ENCODE results near the gene RASL10A.

Gene RASL10A

DNA sequence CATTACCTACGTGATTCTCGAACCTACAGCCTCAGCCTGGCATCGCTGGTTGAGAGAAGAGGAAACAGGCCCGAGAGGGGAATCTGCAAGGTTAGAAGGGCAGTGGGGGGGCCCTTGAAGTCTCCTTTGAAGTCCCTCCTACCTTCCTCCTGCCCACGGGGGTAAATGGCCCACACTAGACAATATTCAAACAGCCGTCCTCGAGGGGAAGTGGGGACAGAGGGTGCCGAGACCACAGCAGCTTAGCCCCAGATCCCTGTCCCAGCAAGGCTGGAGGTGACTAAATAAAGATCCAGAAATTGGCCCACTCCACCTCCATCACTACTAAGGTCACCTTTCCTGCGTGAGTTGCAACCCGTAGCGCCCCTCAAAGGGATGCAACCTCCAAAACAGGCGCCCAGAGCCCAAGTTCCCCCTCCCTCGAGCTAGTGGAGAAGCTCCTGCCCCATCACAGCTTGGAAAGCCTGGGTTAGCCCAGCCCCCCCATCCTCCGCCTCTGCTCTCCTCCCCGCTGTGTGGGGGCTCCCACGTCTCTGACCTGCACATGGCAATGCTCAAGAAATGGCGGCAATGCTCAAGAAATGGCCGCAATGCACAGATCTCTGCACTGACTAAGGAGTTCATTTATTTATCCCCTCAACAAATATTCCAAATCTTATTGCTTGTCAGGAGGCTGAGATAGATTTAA, 788 bp upstream of the RASL10A start:
- no peak for DNase-seq

DNA sequence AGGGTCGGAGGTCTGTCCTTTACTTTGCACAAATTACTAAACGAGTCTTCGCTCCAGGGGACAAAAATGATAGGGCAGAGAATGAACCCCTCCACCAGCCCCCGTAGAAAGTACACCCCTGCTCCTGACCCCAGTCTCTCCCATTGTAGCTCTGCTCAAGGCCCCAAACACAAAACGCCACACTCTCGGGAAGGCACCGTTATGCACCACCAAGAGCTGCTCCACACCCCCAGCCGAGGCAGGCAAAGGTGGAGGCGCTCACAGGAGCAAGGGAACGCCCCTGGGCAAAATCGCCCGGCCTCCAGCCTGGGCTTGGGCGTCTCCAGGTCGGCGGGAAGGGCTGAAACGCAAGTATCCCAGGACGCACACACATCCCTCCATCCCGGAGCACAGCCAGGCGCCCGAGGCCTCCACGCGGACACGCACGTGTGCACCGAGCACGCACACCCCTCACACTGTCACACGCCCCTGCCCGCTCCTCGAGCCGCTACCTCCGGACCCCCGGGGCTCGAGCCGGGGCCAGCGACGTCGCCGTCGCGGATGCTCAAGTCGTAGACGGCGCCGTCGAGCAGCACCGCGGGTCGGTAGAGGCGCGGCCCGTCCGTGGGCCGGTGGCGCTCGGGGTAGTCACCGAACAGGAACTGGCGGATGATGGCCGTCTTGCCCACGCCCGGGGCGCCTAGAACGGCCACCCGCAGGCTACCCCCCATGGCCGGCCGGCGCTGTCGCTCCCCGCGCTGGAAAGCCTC, 786 bp downstream of the RASL10A start:
- DNase-seq, result no peak

DNA sequence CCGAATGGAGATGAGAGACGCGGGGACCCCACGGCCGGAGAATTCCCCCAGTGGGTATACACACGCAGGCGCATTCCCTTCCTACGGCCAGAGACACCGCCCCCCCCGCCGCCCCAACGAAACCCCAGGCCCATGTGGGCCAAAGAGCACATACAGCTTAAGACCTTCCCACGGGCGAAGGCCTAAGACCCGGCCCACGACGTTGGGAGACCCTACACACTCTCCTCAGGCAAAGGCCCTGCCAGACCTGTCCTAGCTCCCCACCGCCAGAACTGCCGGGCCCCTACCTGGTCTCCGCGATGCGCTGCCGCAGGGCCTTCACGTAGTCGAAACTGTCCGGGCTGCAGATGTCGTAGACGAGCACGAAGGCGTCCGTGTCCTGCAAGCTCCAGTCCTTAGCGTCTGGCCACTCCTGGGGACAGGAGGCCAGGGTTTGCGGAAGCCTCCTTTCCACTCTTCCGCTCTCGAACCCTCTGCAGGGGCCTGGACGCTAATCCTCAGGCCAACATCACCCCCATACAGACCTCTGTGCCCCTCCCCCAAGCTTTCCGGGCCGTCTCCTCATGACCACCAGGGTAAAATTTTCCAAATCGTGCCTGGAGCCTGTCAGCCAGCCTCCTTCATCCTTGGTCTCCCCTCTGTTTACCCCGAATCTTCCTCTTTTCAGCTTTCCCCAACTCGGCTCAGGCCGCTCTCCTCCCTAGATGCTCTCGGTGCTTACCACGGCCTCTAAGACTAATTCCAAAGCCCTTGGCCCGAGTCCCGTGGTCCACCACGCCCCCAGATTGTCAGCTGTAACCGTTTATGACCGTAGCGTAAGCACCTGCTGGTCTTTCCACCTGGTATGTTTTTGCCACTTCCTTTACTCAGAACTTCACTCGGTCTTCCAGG, 1.7 kb downstream of the RASL10A start:
- no peak for DNase-seq

DNA sequence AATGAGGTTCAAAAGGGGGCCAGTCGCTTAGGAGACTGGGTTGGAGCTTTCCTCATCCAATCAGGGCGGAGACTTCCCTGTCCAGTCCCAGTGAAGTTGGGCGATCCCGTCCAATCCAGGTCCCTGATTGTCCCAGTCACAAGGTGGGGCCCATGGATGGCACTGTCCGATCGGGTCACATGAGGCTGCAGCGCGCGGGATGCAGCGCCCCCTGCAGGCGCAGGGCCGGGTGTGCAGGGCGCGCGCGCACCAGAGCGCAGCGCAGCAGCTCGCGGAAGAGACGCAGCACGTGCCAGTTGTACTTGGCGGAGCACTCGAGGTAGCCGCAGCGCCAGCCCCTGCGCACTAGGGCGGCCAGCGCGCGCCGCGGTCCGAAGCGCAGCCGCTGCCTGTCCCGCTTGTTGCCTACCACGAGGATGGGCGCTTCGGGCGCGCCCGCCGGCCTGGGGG, 2.3 kb downstream of the RASL10A start:
- no peak for DNase-seq

DNA sequence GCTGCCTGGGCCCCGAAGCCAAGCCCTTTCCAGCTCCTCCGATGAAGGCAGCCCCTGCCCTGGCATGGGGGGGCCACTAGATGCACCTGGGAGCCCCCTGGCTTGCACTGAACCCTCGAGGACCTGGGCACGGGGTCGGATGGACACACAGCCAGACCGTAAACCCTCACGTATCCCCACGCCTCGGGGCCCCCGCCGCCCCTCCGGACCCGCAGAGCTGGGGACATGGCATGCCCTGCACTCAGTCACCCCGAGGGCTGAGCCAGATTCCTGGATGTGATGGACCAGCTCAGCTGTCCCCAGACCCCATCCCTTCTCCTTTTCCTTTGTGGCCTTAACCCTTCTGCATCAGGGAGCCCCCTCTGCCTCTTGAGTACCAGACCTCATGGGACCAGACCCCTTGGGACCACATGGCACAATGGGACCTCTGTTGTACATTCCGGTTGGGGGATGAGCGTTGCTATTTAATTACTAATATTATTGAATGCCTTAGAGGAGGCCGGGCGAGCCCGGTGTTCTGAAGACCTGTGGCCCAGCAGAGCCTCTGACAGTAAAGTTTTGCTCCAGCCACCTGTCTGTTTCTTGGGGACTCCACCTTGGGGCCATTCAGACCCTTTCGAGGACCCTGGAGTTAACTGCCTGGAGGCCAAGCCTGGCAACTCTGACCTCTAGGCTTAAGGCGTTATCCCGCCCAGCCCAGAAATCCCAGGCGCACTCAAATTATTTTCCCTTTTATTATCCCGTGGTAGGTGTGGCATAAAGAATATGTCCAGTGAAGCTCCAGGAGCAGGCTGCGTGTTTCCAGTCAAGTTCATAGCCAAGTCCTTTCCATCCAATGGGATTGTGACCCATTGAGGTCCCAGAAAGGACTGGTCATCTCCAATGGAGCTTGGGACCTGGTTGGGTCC, 3.0 kb downstream of the RASL10A start:
- no peak for DNase-seq

DNA sequence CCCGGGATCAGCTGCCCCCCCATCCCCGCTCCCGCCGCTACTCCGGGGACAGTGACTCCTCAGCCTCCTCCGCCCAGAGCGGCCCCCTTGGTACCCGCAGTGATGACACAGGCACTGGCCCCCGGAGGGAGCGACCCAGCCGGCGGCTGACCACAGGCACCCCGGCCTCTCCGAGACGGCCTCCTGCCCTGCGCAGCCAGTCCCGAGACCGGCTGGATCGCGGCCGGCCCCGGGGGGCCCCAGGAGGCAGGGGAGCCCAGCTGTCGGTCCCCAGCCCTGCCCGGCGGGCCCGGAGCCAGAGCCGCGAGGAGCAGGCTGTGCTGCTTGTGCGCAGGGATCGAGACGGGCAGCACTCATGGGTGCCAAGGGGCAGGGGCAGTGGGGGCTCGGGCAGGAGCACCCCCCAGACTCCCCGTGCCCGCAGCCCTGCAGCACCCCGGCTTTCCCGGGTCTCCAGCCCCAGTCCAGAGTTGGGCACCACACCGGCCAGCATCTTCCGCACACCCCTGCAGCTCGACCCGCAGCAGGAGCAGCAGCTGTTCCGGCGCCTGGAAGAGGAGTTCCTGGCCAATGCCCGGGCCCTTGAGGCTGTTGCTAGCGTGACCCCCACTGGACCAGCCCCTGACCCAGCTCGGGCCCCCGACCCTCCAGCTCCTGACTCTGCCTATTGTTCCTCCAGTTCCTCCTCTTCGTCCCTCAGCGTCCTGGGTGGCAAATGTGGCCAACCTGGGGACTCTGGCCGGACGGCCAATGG, 3.9 kb downstream of the RASL10A start:
- no peak for DNase-seq

DNA sequence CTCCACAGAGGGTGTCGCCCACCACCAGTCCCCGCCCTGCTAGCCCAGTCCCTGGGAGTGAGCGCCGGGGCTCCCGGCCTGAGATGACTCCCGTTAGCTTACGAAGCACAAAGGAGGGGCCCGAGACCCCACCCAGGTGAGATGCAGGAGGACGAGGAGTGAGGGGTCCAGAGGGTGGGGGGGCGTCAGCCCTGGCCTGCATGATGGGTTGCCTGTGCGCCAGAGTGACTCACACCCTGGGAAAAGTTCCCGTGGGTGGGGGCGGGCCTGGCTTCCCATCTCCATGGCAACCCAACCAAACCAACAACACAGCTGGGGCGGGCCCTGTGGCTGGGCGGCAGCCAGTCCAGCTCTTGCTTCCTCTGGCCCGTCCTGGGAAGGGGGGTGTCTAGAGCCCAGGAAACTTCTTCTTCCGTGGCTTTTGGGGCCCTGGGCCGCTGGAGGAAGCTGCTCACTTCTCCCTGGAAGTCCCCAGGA, 4.6 kb downstream of the RASL10A start:
- peak; percentile 75 for DNase-seq

DNA sequence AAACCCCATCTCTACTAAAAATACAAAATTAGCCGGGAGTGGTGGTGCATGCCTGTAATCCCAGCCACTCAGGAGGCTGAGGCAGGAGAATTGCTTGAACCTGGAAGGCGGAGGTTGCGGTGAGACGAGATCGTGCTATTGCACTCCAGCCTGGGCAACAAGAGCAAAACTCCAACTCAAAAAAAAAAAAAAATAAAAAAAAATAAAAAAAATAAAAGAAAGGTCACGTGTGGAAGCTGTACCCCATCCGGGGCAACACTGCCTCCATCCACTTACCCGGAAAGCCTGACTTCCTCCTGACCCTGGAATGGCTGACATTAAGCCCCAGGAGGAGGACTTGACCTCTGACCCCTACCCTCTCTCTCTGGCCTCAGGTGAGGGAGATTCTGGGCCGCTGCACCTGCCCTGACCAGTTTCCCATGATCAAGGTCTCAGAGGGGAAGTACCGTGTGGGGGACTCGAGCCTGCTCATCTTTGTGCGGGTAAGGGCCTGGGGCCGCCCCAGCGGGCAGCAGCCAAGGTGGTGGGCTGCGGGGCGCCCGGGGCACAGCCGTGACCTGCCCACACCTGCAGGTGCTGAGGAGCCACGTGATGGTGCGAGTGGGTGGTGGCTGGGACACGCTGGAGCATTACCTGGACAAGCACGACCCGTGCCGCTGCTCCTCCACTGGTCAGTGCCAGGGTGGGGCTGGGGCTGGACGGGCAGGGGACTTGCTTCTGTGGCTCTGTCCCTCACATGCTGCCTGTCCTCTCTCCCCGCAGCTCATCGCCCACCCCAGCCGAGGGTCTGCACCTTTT, 5.2 kb downstream of the RASL10A start:
- DNase-seq, result no peak

DNA sequence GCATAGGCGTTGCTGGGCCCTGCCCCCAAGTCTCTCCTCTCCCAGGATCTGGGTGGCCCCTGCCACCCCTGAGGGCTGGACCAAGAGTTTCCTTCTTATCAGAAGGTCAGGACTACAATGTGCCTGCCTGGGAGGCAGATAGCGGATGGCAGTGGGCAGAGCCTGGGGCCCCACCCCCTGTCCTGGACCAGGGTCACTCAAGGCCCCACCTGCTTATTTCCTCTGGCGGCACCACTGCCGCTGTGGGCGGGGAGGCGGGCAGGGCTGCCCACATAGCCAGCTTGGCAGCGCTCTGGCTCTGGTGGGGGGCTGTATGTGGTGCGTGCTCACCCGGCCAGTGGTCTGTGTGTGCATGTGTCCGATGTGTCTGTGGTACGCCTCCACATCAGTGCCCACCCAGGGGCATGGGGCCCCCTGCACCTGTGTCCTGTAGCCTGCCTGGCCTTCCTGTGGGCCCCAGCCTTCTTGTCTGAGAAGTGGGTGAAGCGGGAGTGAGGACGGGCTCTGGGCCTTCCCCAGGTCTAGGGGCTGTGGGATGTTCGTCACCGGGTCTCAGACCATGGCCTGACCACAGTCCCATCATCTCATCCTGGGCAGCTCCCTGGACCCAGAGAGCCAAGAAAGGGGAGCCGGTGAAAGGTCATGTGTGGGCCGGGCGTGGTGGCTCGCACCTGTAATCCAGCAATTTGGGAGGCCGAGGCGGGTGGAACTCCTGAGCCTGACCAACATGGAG, 6.0 kb downstream of the RASL10A start:
- no peak for DNase-seq

DNA sequence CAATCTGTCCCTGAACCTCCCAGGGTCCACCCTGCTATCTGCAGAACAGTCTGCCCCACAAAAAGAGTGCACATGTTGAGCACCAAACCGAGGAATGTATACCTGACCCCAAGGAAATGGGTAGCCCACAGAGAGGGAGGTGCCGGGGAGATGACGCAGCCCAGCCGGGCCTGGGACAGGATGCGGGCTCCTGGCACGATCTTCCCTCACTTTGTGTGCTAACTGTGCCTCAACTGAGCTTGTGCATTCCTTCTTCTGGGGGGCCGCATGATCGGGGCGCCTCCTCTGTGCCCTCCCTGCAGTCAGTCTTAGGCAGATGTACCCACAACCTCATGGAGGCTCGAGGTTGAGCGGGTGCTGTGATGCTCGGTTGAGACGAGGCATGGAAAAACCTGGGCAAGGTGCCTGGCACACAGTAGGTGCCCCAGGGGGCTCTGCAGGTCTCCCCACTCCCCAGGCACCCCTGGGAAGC, 6.7 kb downstream of the RASL10A start:
- no peak for DNase-seq

DNA sequence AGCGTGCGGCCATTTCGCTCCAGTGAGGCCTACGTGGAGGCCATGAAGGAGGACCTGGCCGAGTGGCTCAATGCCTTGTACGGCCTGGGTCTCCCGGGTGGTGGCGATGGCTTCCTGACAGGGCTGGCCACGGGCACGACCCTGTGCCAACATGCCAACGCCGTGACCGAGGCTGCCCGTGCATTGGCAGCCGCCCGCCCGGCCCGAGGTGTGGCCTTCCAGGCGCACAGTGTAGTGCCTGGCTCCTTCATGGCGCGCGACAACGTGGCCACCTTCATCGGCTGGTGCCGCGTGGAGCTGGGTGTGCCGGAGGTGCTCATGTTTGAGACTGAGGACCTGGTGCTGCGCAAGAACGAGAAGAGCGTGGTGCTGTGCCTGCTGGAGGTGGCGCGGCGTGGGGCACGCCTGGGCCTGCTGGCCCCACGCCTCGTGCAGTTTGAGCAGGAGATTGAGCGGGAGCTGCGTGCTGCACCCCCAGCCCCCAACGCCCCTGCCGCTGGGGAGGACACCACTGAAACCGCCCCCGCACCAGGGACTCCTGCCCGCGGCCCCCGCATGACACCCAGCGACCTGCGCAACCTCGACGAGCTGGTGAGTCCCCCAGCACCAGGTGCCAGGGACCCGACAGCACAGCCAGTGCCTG, 7.2 kb downstream of the RASL10A start:
- no peak for DNase-seq

DNA sequence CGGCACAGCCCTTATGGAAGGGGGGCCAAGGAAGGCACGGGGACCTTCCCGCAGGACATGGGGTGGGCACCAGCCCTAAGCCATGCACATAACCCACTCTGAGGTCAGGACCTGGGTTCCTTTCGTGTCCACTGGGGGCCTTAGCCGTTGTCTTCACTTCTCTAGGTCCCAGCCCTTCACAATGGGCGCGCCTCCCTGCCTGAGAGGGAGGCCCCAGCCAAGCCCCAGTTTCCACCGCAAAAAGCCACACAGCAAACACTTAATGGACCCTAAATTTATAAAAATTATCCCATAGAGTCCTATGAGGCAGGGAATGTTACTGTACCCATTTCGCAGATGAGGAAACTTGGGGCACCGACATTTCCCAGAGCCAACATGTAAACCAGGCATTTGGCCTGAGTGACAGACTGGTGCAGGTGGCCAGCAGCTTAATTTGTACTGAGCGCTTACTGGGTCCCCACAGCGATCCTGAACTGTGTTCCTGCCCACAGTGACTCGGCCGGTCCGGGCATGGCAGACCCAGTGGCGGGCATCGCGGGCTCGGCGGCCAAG, 7.8 kb downstream of the RASL10A start:
- no peak for DNase-seq

DNA sequence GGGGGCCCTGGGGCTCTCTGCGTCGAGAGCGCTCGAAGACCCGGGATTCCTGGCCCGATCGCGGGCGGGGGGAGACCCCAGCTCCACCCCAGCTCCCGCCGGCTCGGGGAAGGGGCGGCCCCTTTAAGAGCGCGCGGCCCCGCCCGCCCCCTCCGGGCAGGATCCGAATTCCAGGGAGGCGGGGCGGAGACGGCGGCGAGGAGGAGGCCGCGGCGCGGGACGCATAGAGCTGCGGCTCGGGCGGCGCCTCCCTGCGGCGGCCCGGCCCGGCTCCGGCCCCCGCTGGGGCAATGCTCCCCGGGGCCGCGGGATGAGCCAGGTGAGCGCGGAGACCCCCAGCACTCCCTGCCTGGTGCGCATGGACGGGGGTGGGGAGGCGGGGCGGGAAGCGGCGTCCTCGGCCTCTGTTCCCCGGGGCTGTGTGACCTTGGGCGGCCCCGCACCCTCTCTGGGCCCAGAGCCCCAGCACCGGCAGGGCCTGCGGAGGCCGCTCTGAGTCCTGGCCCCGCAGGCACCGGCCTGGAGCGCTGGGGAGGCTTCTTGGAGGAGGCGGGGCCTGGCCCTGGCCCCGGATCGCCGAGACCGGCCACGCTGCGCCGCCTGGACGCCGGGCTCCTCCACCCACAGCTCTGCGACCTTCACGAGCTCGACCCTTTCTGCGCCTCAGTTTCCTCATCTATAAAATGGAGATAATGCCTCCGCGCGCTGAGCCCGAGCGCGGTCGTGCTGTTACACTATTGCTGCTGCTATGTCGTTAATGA, 8.5 kb downstream of the RASL10A start:
- peak; percentile 41 for DNase-seq

DNA sequence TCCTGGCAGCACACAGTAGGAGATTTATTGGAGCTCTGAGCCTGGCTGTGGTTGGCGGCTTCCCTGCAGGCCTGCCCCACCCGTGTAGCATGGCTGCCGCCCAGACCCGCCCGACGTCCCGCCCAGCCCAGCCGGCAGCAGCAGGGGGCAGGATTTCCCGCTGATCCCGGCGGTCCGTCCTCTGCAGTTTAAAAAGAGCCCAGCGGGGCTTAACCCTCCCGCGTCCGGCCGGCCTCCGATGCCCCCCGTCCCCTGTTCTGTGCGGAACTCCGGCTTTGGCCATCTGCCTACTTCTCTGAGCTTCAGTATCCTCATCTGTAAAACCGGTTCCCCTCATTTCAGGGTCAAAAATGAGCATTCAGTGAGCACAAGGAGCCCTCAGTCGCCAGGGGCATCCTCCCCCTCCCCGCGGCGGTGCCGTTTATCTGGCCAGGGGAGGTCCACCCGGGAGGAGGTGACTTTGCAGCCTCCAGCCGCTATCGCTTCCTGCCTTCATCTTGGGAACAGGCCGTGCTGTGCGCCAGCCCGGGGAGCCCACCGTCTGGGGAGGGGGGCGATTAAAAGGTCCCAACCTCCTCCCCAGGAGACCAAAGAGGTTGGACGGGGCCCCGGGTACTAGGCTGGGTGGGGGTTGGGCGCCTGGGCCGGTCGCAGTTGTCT, 9.2 kb downstream of the RASL10A start, which contains the start of gene GAS2L1:
TSS of gene GAS2L1 (plus strand) at position 476 of the 660 bp plus-strand sequence. CDS start 1,456 bp downstream, outside the sequence.
- DNase-seq, result peak; percentile 45

DNA sequence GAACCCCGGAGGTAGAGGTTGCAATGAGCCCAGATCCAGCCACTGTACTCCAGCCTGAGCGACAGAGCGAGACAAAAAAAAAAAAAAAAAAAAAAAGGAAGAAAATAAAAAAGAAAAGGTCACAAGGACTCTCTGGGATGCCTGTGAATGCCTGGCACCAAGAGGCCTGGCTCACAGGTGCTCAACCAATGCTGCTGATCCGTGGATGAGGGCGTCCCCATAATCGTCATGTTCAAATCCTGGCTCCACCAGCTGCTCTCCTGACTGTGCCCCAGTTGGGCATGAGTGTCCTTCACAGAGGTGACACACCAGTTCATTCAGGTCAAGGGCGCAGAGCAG, 9.7 kb downstream of the RASL10A start:
- no peak for DNase-seq

DNA sequence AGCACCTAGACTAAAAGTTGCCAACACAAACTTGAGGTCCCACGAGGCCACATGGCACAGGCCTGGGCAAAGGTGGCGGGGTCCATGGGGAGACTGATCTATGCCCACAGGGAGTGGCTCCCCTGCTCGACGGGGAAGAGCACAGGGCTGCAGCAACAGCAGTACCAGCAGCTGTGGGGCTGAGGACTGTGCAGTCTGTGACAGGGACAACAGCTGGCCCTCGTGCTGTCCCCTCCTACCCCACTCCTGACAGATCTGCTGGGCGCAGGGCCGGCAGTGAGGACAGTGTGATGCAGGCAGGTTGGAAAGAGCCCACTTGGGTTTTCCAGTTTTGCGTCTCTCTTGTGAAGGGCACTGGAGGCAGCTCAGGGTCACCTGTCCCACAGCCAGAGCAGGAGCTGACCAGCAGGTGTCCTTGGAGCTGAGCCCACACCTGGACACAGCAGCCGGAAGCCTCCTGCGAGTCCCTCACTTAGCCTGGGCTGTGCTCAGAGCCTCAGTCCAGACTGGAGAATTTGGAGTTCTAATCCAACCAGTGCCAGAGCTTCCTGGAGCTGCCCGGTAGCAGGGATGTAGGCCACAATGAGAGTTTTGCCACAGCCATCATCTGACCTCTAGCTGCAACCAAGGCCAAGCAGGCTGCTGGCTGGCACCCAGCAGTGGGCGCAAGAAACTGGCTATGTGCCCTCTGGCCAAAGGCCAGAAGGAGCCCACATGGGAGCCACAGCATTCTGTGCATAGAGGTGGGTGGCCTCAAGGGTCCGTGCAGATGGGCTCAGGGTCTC, 12.6 kb downstream of the RASL10A start:
- no peak for DNase-seq

DNA sequence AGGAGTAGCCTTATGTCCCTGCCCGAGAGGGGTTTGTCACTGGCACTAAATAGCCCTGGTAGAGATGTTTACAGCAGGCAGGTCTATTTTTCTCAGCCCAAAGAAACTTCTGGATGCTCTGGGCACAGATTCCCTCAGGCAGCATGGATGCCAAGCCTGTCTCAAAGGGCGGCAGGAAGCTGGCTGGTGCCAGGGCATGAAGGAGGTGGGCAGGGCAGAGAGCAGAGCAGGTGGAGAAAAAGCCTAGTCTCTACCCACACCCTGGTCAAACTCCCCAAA, 13.2 kb downstream of the RASL10A start:
- no peak for DNase-seq

Measured in stimulated activated CD4-positive, alpha-beta T cell treated with anti-CD3 and anti-CD28 coated beads, Interleukin-4, amount 100 ng/mL, for 24 hours (primary cell).